HL-60 (cell line): ENCODE data around the gene CTSA.
"Not testable (repeated sequence)": the region's sequence is repeated elsewhere in the genome, so short reads cannot be mapped to it uniquely, and the experiment has no call there.

Experiments
- DNase-seq, 2 experiments: peaks; one replicate each; pipeline ENCODE4 v3.0.0-alpha.2; 2010 to 2020; ENCODE audit warnings: low read depth in 1 of 2, low spot score in 1 of 2
- H3K27ac ChIP-seq: fragments of 250-450 bp; sonication (Bioruptor Pico); replicated peaks from 2 replicates; pipeline ENCODE4 v1.5.1; 2020; ENCODE audit warnings: mild to moderate bottlenecking, moderate library complexity
- H3K27me3 ChIP-seq: fragments of 250-450 bp; sonication (Bioruptor Pico); 2 replicates; pipeline ENCODE4 v1.5.1; 2021; ENCODE audit warnings: mild to moderate bottlenecking, moderate library complexity; ENCODE audit not compliant: insufficient read depth, poor library complexity, severe bottlenecking
- H3K4me3 ChIP-seq: replicated peaks from 2 replicates; pipeline ENCODE4 v1.5.1; 2011; ENCODE audit warnings: mild to moderate bottlenecking, control low read depth, low read length; ENCODE audit not compliant: insufficient read depth
- CTCF ChIP-seq: IDR thresholded peaks from one replicate; pipeline ENCODE4 v1.5.1; 2011; ENCODE audit warnings: low read length, control low read depth, inconsistent platforms; ENCODE audit not compliant: insufficient read depth
- GABPA ChIP-seq: IDR thresholded peaks from 2 replicates; pipeline ENCODE4 v1.6.1; 2012; ENCODE audit warnings: low read depth
- POLR2AphosphoS5 ChIP-seq: IDR thresholded peaks from 2 replicates; pipeline ENCODE4 v1.6.1; 2012; ENCODE audit warnings: low read depth
- REST ChIP-seq: IDR thresholded peaks from 2 replicates; pipeline ENCODE4 v1.6.1; 2012; ENCODE audit warnings: low read depth; ENCODE audit not compliant: insufficient replicate concordance
- SPI1 ChIP-seq: IDR thresholded peaks from 2 replicates; pipeline ENCODE4 v1.6.1; 2012; ENCODE audit warnings: low read depth, mild to moderate bottlenecking, borderline replicate concordance

CTSA gene

GRCh38 chr20:45872626-45873025 lies 18.5 kb upstream of the CTSA start:
- no peak for TF ChIP-seq GABPA
- no peak for TF ChIP-seq SPI1
- no peak for TF ChIP-seq REST
- no peak for TF ChIP-seq POLR2AphosphoS5
- TF ChIP-seq CTCF: no peak
- no peaks in the 10 kb centered on the region for H3K27me3 ChIP-seq
- no peak for DNase-seq

GRCh38 chr20:45873409-45874103 lies 17.6 kb upstream of the CTSA start:
- Histone ChIP-seq H3K27me3 (no peaks in the 10 kb centered on the region), H3K4me3 (no peak overlapping the region), H3K27ac (no peak overlapping the region)
- DNase-seq: no peak
- TF ChIP-seq SPI1 (no peak), REST (no peak), CTCF (no peak), POLR2AphosphoS5 (no peak), GABPA (no peak)

More at GRCh38 chr20:45872626-45873025, 18.5 kb upstream of the CTSA start:
- H3K27ac ChIP-seq: no peak overlapping the region
- H3K4me3 ChIP-seq: no peak overlapping the region

GRCh38 chr20:45874104-45874481 lies 17.0 kb upstream of the CTSA start:
- not testable (repeated sequence) for H3K27me3 ChIP-seq, H3K27ac ChIP-seq, H3K4me3 ChIP-seq, DNase-seq

GRCh38 chr20:45874576-45874975 lies 16.6 kb upstream of the CTSA start:
- Histone ChIP-seq H3K27ac (no peak overlapping the region), H3K27me3 (no peaks in the 10 kb centered on the region), H3K4me3 (no peak overlapping the region)
- TF ChIP-seq CTCF (no peak), POLR2AphosphoS5 (no peak), SPI1 (no peak), GABPA (no peak), REST (no peak)
- no peak for DNase-seq
